Ovary (tissue), 9 donors: ENCODE results near the gene SLC4A5. TPM values are rescaled to one million over a fixed set of nuclear protein-coding genes. Genes with fewer than 3 reads are reported as not detected.

Experiments used
- DNase-seq, 5 donors: peaks; one replicate each; pipeline ENCODE4 v3.0.0-alpha.2; 2019 to 2020
- H3K27ac ChIP-seq, 2 donors: fragments of 200-600 bp; one replicate each; pipeline versions ENCODE4 v1.5.1 to v1.8.0; 2019 to 2022
- H3K27me3 ChIP-seq: fragments of 200-600 bp; one replicate; pipeline ENCODE4 v1.8.0; 2022
- H3K36me3 ChIP-seq: fragments of 200-600 bp; sonication (generic); one replicate; pipeline ENCODE4 v1.5.1; 2019
- H3K4me1 ChIP-seq: one replicate; pipeline ENCODE4 v1.8.1; 2013; ENCODE audit warnings: mild to moderate bottlenecking, moderate library complexity; ENCODE audit not compliant: insufficient read depth
- H3K4me3 ChIP-seq: fragments of 200-600 bp; sonication (generic); one replicate; pipeline ENCODE4 v1.5.1; 2017
- H3K9me3 ChIP-seq, 2 donors: fragments of 200-600 bp in 1 of 2; sonication (generic) in 1 of 2; one replicate each; pipeline versions ENCODE4 v1.5.1 to v1.8.1; 2013 to 2019; ENCODE audit warnings: mild to moderate bottlenecking in 1 of 2, moderate library complexity in 1 of 2
- CTCF ChIP-seq, 3 donors: fragments of 450-650 bp in 2 of 3; fragments of 200-600 bp in 1 of 3; IDR thresholded peaks; one replicate each; pipeline versions ENCODE4 v1.5.1 to v1.8.0; 2016 to 2022; ENCODE audit warnings: antibody characterized with exemption in 3 of 3, mild to moderate bottlenecking in 1 of 3
- EP300 ChIP-seq: sonication (generic); formaldehyde crosslinking; IDR thresholded peaks from one replicate; pipeline ENCODE4 v1.6.1; 2017; ENCODE audit warnings: antibody characterized with exemption
- POLR2A ChIP-seq: fragments of 450-650 bp; IDR thresholded peaks from one replicate; pipeline ENCODE4 v1.6.1; 2017; ENCODE audit warnings: antibody characterized with exemption, mild to moderate bottlenecking, moderate library complexity
- WGBS, 3 donors: extraction: QIAGEN DNeasy Blood & Tissue Kit in 1 of 3; methylation state at CpG; one replicate each; pipeline versions ENCODE4 v1.1.5 to v1.1.7; 2013 to 2017; 5-methylcytosine and 5-hydroxymethylcytosine counted together
- intact Hi-C, 4 donors: fragments of 100-400 bp; cut with DNase I; formaldehyde crosslinking; loops; one replicate each; pipeline versions ENCODE4 v1.11.0 to v1.15.1; 2022 to 2023
- polyA plus RNA-seq, 2 donors: library from polyadenylated mRNA; stranded (reverse); fragments of 200-250 nt in 1 of 2; fragments of 350-450 nt in 1 of 2; fragmentation: Illumina TruSeq in 1 of 2; extraction: RNeasy Lipid Tissue Mini Kit (QIAGEN cat#74804) in 1 of 2; gene quantifications; one replicate each; pipeline ENCODE4 v1.2.3, GENCODE V29; 2013 to 2014
- total RNA-seq, 7 donors: library from RNA; depleted of rRNA in 2 of 7; stranded (reverse); fragments of >200 nt in 2 of 7; fragmentation: NEBNext Ultra II Directional in 3 of 7; extraction: Animal tissue kit (Norgen Biotek cat#: 25700) in 3 of 7; gene quantifications; one replicate each; pipeline versions ENCODE4 v1.1.0 to v1.2.4, GENCODE V29; 2016 to 2023
- donor health status: DM: no; HTN: no; CAD: no; lungs with moderate emphysema.
- donor health status: DM: no; HTN: no; CAD: no.
- donor health status: Bipolar disorder and iron deficiency.
- donor health status: DM: yes; HTN: yes; CAD: no.
- donor health status: DM: no; HTN: no; CAD: no.
- donor health status: DM: yes; HTN: yes; CAD: no.

The SLC4A5 gene
- total and polyA plus RNA-seq, 9 donors = 1.1 to 6.3 (median 2.4) TPM

DNA sequence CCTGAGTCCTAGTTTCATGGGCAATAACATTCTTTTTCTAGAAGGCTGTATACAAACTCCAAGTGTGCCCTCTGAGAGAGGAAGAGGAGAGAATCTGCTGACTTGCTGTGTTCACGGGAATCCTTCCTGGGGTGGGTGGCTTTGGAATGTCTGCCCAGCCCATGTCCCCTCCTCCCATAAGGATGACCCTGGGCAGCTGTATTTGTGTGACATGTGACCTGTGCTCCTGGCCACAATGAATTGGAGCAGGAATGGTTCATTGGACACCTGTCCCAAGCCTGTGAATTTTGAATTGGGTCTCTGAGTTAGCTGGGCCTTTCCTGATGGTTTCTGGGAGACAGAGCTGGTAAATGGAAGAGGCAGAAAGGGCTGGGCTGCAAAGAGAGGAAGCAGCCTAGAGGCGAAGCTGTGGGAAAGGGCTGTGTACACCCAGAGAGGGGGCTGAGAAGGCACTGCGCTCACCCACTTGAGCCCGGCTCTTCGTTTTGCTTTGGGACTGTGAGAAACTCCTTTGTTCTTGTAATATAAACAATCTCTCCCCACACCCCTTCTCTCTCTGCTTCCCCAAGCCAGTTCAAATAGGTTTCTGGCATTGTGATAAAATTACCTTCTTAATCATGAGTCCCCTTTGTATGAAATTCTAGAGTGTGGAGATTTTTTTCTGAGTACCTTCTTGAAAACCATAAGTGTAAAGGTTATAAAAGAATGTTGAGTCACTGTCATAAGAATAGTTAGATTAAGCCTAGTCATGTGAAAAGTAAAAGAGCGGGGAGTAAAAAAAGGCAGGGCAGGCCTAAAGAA is 49.8 kb downstream of the SLC4A5 start:
- Histone ChIP-seq H3K27ac (no peak overlapping the region), H3K36me3 (no peaks in the 10 kb centered on the region), H3K4me1 (no peaks in the 10 kb centered on the region), H3K27me3 (no peaks in the 10 kb centered on the region), H3K9me3 (no peaks in the 10 kb centered on the region), H3K4me3 (no peak overlapping the region)
- DNase-seq = no peak
- TF ChIP-seq POLR2A (no peak), EP300 (no peak), CTCF (IDR thresholded peaks at IDR 0.05) (no peak)
- intact Hi-C loops = no loop called here
- 75 to 78% (median 76%) methylated on average over 6 of the region's 6 CpGs for WGBS, 3 donors

DNA sequence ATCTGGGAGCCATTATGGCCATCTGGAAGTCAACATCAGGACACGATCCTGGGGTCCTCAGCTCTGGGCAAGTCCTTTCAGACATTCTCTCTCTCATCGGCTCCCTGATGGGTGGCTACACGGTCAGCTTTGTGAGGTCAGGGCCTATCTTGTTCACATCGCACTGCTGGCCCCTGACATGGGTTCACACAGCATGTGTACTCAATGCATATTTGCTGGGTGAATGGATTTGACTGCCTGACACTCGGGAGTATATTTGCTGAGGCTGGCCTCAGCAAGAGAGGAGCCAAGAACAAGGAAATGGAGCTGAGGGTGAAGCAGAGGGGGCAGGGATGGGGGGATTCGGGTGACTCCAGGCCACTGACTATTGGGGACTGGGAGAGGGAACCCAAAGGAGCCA is 50.5 kb downstream of the SLC4A5 start:
- H3K4me1 ChIP-seq = no peaks in the 10 kb centered on the region
- no peaks in the 10 kb centered on the region for H3K9me3 ChIP-seq
- intact Hi-C loops = no loop called here
- H3K4me3 ChIP-seq = no peak overlapping the region
- no peaks in the 10 kb centered on the region for H3K36me3 ChIP-seq
- WGBS, 3 donors = 87 to 92% (median 90%) methylated on average over 6 of the region's 6 CpGs
- DNase-seq = no peak
- TF ChIP-seq CTCF (IDR thresholded peaks at IDR 0.05) (no peak), POLR2A (no peak), EP300 (no peak)
- no peak overlapping the region for H3K27ac ChIP-seq
- H3K27me3 ChIP-seq = no peaks in the 10 kb centered on the region

DNA sequence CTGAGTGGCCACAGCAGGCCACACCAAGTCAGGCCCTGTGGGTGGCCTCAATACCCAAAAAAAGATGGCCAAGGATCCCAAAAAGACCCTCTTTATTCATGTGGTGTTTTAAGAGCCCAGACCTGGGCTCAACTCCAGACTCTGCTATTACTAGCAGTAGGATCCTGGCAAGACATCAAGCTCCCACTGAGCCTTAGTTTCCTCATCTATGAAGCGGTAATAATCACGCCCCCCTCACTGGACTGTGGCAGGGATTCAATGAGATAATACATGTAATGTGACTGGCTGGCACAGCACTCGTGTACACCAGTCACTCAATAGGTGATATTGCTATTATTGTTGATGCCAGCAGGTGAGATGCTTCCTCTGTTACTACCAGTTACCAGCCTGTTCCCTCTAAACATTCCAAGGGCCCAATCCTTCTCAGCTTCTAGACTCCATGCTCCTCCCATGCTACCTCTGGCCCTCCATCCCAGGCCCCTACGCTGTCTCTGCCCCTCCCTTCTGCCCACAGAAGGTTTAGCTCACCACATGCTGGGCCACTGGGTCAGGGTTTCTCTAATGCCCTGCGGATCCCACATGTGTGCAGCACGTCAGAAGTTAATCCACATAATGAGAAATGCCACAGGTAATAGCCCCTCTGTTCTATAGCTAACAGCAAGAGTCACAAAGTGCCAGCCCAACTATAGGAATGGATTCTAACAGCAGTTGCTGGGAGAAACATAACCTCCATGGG is 51.2 kb downstream of the SLC4A5 start:
- H3K4me3 ChIP-seq = no peak overlapping the region
- intact Hi-C loops = no loop called here
- TF ChIP-seq EP300 (no peak), CTCF (IDR thresholded peaks at IDR 0.05) (no peak), POLR2A (no peak)
- DNase-seq = no peak
- H3K27ac ChIP-seq = no peak overlapping the region
- H3K36me3 ChIP-seq = no peaks in the 10 kb centered on the region
- H3K9me3 ChIP-seq = no peaks in the 10 kb centered on the region
- WGBS, 3 donors = 91 to 95% (median 92%) methylated on average over 6 of the region's 6 CpGs
- no peaks in the 10 kb centered on the region for H3K27me3 ChIP-seq
- H3K4me1 ChIP-seq = no peaks in the 10 kb centered on the region

DNA sequence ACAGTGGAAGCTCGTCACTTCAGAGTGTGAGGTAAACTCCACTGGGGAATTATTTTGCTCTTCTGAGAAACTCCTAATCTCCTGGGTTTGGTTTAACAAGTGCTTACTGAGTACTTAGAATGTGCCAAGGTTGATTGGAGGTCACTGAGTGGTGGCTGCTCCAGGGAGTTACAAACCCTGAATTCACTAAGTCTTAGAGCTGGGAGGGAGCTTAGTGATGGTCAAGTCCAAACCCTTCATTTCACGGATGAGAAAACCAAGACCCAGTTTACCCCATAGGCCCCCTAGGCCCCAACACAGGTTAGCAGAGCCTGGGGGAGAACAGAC is 52.0 kb downstream of the SLC4A5 start:
- Histone ChIP-seq H3K4me3 (no peak overlapping the region), H3K27ac (no peak overlapping the region), H3K36me3 (no peaks in the 10 kb centered on the region), H3K9me3 (no peaks in the 10 kb centered on the region), H3K4me1 (no peaks in the 10 kb centered on the region), H3K27me3 (no peaks in the 10 kb centered on the region)
- 86 to 95% (median 93%) methylated on average over 2 of the region's 2 CpGs for WGBS, 3 donors
- TF ChIP-seq EP300 (no peak), POLR2A (no peak), CTCF (IDR thresholded peaks at IDR 0.05) (no peak)
- intact Hi-C loops = no loop called here
- DNase-seq = no peak
